K562 (cell line): ENCODE results near the gene RAD23B. TPM values are rescaled to one million over a fixed set of nuclear protein-coding genes. Genes with fewer than 3 reads are reported as not detected.

Source experiments
- ARID3B ChIP-seq: fragments of 250-450 bp; sonication (Bioruptor Pico); IDR thresholded peaks from 2 replicates; pipeline ENCODE4 v1.4.0; 2020; ENCODE audit warnings: borderline replicate concordance
- CHD7 ChIP-seq: fragments of 200-600 bp; sonication (generic); IDR thresholded peaks from one replicate; pipeline ENCODE4 v1.6.1; 2012; ENCODE audit warnings: mild to moderate bottlenecking, low read depth, low read length, inconsistent platforms
- FOS ChIP-seq: IDR thresholded peaks from 3 replicates; pipeline ENCODE4 v1.6.1; 2011; ENCODE audit not compliant: insufficient read length; ENCODE audit errors: extremely low read depth
- MITF ChIP-seq: IDR thresholded peaks from 2 replicates; pipeline ENCODE4 v1.6.1; 2014; ENCODE audit warnings: antibody characterized with exemption
- PTRF ChIP-seq: fragments of 450-650 bp; IDR thresholded peaks from 2 replicates; pipeline ENCODE4 v1.6.1; 2016; ENCODE audit warnings: mild to moderate bottlenecking, missing genetic modification characterization, missing compliant biosample characterization
- ZNF589 ChIP-seq: fragments of 200-800 bp; sonication (Bioruptor generic); IDR thresholded peaks from 2 replicates; pipeline ENCODE4 v1.6.1; 2016; ENCODE audit warnings: low read depth, missing genetic modification characterization, missing compliant biosample characterization
- polyA plus RNA-seq, 8 experiments: library from polyadenylated mRNA; depleted of rRNA in 4 of 8; stranded (reverse) in 5 of 8; unstranded in 3 of 8; fragments of >200 nt; fragmentation: Nextera tagmentation in 2 of 8; fragmentation: Illumina TruSeq in 1 of 8; extraction: Ambion mirVana in 2 of 8; extraction: Trizol in 1 of 8; gene quantifications; 2 replicates each; pipeline versions ENCODE4 v1.2.1 to v1.2.3, GENCODE V29; 2011 to 2014; ENCODE audit warnings: inconsistent platforms in 1 of 8, missing spikeins in 1 of 8
- total RNA-seq, 7 experiments: library from RNA; depleted of rRNA in 6 of 7; stranded (reverse); fragments of >200 nt in 6 of 7; fragmentation: Illumina TruSeq in 2 of 7; extraction: Trizol in 2 of 7; gene quantifications; 2 replicates each; pipeline versions ENCODE4 v1.2.1 to v1.2.3, GENCODE V29; 2011 to 2021; ENCODE audit warnings: low replicate concordance in 1 of 7

The RAD23B gene
- total and polyA plus RNA-seq, 9 of the 15 experiments (the other 6 are each of a cell fraction or from before 2014, with no cell fraction given) = 14.5 to 184 (median 114) TPM

GRCh38 chr9:107332883-107333282 lies 49.8 kb downstream of the RAD23B start (continued):
- TF ChIP-seq CHD7 = no peak
- TF ChIP-seq ZNF589 (CRISPR knock-in tag) = no peak
- TF ChIP-seq FOS = no peak
- TF ChIP-seq ARID3B = no peak
- TF ChIP-seq PTRF (tag) = no peak
- TF ChIP-seq MITF = no peak
